Stimulated activated CD4-positive, alpha-beta T cell treated with anti-CD3 and anti-CD28 coated beads, TNF-alpha, amount 100 ng/mL, for 4 hours (primary cell): ENCODE data around the gene APBB1IP.

Experiments
- DNase-seq, 3 experiments: peaks; one replicate each; pipeline ENCODE4 v3.0.0-alpha.2; 2020; ENCODE audit warnings: low read depth in 3 of 3

APBB1IP gene

DNA sequence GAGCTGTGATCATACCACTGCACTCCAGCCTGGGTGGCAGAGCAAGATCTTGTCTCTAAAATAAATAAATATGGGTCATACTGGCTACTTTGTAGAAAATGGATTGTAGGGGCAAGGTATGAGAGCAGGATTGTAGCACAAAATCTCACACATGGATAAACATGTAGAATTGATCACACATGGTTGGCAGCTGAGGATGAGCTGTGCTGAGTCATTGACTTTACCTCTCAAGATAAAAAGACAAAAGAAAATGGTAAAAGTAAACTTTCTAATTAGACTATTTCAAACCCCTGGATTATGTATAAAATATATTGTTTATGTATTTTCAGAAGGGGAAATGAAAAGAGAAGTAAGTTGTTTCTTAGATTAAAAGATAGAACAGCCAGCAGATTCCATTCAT, 69.3 kb downstream of the APBB1IP start:
- no peak for DNase-seq

DNA sequence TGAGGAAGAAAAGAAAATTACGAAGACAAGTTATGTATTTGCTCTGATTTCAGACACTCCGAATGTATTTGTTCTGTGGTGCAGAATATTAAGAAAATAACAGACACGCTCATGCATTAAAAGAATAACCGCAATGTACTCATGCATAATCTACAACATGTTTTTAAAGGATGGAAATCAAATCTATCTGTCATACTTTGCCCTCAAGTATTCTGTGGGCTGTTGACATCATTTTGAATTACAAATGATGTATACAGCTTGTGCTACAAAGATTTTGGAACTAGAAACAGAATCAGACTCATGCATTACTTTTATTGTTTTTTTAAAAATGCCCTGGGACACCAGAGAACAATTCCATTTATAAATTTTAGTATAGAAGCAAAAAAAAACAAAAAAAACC, 69.9 kb downstream of the APBB1IP start:
- no peak for DNase-seq

DNA sequence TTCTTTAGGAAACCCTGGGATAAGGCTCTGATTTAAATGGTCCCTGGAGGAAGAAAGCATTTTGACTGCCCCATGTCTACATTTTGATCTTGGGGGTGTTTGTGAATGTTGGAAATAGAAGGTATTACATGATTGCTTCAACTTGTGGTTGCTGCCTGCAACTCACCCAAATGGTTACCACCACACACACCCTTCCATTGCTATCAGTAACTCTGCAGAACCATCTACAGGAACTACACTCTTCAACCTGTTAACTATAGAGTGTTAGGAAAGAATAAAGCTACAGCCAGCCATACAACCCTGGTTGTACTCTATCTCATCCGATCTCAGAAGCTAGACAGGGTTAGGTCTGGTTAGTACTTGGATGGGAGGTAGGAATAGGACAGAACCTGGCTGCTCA, 71.2 kb downstream of the APBB1IP start:
- DNase-seq: no peak

DNA sequence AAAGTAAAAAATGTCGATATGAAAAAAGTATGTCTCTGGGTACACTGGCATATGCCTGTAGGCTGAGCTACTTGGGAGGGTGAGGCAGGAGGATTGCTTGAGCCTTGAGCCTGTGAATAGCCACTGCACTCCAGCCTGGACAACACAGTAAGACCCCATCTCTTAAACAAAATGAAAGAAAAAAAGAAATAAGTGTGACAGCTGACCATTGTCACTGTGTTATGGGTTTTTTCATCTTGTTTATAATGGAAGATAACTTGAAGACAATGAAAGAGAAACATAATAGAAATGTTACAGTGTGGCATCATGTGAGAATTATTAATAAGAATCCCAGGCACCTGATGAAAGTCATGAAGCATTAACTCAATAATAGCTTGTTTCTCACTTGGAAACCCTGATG, 75.0 kb downstream of the APBB1IP start:
- no peak for DNase-seq

DNA sequence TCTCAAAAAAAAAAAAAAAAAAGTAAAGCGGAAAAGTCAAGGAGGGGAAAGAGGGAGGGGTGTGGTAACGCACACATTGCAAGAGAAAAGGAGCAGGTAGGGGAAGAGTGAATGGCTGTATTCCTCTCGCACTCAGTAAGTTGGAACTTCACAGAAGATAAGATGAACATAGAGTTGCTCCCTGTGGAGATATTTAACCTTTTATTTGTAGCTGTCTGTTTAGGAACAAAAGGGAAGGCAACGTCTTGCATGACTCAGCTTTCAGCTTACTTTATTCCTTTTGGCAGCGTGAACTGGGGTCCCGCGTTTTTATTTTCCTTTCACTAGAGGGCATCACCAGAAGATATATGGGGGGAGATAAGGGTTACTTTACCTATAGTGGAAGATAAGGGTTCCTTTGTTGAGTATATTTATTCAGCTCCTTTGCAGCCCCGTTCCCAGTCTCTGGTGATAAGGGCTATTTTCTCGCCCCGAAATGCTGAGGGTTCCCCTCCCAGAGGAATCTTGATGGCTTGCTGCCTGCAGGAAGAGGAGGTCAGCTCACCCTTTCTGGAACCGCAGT, 78.5 kb downstream of the APBB1IP start:
- no peak for DNase-seq

DNA sequence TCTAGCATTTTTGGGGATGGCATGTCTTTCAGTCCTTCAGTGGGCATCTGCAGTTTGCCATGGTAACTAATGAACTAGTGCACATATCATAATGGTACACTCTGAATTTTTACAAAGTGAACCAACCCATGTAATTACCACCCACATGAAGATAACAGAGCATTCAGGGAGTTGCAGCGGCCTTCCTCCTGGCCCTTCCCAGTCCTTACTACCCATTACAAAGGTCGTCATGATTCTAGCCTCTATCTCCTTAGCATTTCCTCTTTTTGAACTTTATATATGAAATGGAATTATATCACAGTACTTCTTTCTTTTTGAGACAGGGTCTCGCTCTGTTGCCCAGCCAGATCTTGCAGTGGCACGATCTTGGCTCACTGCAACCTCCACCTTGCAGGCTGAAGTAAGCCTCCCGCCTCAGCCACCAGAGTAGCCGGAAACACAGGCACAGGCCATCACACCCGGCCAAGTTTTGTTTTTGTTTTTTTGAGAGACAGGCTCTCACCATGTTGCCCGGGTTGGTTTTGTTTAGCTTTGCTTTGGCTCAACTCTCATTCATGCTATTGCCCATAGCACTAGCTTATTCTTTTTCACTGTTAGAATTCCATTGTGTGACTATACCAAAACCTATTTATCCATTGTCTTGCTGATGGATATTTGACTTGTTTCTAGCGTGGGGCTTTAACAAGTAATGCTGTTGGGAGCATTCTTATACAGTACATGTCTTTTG, 79.2 kb downstream of the APBB1IP start:
- DNase-seq: no peak

DNA sequence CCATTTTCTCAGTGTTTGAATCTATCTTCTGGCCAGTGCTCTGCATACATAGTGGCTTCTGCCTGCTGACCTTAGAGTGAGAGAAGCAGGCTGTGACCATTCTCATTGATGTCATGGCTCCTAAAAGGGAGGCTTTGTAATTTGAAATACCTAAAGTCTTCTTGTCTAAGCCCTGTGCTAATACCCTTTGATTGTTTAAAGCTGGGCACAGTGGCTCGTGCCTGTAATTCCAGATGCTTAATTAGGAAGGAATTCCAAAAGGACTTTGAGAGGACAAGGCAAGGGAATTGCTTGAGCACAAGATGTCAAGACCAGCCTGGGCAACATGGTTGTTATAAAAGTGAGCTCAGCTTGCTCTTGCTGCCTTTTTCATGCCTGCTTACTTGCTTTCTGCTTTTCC, 81.7 kb downstream of the APBB1IP start:
- no peak for DNase-seq

DNA sequence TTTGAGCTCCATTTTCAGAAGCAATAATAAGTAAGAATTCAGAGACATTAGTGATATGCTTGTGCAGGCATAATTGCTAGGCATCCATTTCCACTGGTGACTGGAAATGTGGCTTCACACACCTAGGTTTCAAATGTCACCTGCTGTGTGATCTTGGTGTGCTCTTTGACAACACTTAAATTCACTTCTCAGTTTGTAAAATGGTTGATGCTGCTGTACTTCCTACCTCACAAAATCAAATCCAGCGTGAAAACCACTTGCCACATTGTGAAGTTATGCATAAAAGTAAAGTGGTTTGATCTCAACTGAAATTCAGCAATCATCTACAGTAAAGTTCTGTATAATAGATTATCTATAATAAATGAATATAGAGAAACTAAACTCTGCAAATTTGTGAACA, 82.4 kb downstream of the APBB1IP start:
- no peak for DNase-seq

DNA sequence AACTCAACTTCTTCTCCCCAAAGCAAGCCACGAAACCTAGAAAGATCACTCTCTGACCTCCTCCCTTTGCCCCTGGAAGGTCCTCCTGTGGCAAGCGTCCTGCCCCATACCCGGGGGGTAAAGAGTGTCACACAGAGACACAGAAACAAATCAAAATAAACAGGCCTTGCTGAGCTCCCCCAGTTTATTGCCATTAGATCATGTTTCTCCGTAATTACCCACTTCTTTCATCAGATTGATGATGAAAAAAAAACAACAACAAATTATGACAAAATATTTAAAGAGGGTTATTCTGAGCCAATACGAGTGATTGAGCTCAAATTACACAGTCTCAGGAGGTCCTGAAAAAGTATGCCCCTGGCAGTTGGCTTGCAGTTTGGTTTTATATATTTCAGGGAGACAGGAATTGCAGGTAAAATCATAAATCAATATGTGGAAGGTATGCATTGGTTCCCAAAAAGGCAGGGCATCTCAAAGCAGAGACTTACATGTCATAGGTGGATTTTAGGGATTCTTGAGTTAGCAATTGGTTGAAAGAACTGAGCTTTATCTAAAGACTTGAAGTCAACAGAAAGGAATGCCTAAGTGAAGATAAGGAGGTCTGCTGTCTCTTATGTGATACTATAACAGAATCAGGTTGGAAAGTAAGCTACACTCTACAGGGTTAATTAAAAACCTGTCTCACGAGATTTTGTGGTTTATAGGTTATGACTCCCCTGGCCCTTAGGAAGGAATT, 86.2 kb downstream of the APBB1IP start:
- DNase-seq: no peak

DNA sequence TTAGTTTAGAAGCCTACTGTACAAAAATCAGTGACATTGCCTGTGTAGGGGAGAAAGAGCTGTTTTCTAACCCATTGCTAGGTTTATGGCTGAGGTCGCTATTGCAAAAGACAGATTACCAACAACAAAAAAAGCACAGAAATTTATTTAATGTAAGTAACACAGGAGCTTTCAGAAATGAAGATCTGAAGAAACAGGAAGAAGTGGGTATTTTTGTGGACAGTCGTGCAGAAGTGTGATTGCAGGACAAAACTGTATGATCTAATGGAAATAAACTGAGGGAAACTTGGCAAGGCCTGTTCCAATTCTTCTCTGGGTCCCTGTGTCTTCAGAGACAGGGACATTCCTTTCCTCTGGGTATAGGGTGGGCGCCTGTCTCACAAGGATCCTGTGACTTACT, 87.4 kb downstream of the APBB1IP start:
- DNase-seq: no peak

DNA sequence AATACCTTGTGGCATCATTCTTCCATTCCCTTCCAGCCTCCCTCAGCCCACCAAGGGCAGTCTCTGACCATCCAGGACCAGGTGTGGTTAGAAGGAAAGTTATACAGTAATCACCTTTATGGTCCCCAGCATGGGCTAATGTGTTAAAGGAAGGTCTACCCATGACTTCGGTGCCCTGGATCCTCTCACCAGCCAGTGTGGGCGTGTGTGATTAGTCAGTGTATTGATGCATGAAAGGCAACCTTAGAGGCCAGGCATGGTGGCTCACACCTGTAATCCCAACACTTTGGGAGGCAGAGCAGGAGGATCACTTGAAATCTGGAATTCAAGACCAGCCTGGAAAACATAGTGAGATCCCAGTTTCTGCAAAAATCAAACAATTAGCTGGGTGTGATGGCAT, 88.9 kb downstream of the APBB1IP start:
- DNase-seq: peak in 1 of 3 experiments; percentile 11

DNA sequence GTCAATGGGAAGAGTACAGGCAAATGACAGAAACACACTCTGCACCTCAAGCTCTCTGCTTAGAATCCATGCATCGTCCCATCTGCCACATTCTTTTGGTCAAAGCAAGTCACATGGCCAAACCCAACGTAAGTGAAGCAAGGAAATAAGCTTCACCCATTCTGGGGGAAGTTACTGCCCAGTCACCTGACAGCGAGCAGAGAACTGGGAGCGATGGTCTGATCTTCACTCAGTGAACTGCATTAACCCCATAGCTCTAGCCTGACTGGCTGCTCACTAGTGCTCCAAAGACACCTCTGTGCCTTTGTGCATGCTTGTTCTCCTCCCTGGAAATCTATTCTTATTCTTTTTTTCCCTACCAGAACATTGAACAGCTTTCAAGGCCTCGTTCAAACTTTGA, 89.9 kb downstream of the APBB1IP start:
- DNase-seq: no peak

DNA sequence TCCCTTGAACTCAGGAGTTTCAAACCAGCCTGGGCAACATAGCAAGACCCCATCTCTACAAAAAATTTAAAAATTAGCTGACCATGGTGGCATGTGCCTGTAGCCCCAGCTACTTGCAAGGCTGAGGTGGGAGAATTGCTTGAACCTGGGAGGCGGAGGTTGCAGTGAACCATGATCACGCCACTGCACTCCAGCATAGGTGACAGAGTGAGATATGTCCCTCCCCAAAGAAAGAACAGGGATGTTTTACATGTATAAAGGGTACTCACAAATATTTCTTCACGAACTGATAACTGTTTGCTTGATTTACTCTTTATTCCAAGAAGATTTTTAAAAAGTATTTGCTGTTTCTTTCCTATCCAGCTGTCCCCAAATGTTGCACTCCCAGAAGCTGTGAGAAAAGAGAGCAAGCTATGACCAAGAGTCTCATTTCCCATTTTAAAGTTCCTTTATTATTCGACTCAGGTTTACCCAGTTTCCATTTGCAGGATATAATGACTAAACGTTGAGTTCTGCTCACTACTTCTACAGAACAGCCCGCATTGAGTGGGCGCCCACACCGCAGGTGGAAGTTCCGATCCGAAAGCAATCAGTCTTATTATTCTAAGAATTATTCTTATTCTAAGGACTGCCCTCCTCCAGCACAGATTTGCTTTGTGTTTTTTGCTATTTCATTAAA, 90.7 kb downstream of the APBB1IP start:
- DNase-seq: no peak

DNA sequence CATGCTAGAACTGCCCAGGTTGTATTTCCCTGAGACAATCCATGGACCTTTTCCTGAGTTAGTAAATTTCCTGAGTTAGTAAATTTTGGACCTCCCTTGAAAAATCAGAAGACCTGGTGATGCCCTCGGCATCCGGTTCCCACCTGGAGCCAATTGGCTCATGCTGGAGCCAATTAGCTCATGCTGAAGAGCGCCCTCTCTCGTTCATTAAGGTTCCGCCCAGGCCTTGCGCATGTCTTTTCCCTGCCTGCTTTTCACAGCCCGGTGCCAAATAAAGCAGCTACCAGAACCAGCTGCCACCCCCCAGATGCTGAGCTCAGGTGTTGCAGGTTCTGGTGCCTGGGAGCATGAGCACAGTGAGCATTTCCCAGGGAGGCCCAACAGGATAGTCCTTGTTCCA, 96.2 kb downstream of the APBB1IP start:
- DNase-seq: no peak

DNA sequence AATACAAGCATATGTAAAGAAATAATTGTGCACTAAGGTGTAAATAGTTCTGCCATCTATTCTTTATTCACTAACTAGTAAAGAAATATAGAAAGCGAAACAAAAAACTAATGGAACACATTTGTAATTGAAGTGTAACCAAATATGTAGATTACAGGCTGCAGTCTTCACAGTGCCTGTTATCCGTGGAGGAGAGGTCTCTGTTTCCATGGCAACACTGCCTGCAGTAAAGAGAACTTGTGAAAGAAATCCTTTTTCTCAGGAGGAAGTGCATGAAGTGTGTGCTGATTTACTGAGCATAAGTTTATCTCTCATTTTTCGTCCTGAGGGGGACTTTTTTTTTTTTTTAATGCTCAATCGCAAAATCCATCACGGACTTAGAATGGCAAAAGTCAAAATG, 102.5 kb downstream of the APBB1IP start:
- DNase-seq: no peak

DNA sequence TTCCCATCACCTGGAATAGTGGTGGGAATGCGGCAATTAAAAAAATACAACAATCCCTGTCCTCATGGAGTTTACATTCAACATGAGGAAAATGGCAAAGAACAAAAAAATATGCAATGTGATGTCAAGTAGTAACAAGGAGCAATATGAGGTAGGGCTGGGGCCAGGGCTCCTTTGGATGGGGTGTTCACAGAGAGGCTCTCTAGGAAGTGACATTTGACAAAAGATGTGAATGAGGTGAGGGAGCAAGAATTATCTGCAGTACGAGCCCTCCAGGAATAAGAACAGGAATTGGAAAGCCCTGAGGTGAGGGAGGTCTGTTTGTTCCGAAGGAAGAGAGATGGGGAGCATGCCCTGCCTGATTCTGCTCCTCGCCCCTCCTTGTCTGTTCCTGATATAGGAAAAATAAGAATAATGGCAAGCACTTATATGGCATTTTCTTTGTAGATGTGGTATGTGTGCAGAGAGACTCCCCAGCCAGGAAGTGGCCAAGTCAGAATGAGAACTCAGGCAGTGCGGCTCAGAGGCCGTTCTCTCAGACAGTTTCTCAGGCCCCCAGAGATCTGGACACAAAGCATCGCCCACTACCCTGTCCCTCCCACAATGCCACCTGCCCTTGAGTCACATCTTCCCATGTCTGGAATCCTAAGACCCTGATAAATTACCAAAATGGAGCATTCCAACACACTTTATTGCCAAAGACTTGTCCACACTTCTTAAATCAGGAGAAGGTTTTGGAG, 105.6 kb downstream of the APBB1IP start:
- DNase-seq: no peak

DNA sequence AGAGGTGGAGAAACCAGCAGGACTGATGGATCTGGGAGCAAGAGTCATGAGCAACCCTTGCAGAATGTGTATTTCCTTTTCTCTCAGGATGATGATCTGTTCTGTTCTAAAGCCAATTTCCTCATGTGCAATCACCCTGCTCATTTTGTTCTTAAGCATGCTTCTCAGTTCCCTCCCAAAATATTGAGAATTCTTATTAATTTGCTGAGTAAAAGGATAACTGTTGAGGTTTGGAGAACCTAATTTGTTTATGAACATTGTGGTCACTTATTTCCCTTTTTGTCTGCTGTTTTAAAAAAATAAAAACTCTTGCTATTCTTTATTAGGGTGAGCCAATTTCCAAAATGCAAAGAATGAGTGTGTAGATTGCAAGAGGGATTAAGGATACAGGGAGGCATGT, 106.8 kb downstream of the APBB1IP start:
- no peak for DNase-seq

DNA sequence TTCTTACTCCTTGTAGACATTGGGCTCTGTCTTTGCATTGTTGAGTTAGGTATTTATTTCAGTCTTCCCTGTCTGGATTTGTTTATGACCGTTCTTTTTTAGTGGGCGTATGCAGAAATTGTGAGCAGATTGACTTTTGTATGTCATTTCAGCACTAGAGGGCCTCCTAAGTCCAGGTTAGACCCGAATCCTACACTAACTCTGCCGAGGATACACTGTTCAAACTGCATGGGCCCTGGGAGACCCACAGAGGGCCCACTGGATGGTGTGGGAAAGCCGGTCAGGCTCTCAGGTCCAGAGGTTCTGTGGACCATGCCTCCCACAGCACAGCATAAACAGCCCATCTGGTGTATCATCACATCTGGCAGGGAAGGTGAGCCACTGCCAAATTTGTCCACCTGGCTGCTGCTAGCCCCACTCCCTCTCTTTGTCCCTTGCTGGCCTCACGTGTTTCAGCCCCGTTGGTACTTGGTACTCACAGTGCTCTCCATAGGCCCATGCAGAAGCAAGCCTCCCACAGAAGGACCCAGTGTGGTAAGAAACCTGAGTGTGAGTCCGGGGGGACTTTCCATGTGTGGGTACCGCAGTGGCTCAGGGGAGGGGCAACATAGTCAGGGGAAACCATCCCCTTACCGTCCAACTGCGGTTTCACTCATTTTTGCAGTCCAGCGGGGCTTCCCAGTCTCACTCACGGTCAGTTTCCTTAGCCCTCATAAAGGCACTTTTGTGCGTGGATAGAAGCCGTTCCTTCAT, 112.8 kb downstream of the APBB1IP start:
- no peak for DNase-seq

DNA sequence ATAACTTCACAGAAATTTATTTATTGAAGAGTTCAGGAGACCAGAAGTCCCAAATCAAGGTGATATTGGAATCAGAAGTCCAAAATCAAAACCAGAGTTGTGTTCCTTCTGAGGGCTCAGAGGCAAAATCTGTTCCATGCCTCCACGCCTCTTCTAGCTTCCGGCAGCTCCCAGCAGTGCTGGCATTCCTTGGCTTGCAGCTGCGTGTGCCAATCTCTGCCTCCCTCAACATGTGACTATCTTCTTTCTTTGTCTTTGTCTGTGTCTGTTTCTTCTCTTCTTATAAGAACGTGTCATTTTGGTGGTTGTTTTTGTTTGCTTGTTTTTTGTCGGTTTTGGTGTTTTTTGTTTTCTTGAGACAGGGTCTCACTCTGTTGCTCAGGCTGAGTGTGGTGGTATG, 116.1 kb downstream of the APBB1IP start:
- no peak for DNase-seq

DNA sequence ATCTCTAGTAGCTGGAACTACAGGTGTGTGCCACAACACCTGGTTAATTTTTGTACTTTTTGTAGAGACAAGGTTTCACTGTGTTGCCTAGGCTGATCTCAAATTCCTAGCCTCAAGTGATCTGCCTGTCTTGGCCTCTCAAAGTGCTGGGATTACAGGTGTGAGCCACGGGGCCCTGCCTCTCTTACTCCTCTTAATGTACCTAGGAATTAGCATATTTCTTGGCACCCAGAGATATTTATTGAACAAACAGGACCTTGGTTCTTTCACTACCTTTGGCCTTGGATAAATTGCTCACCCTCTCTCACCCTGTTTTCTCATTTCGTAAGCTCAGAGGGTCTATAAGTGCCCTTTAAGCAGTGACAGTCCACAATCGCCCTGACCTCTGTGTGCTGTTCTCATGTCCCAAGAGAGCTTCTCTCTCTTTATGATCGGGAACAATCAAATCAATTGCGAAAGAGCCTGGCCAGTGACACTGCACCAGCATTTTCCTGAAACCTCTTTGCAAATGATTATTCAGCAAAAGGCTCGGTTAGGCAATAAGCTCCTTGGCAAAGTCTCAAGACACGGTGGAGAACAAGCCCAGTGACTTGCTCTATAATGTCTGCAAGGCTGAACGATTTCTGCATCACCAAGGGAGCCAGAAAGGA, 117.7 kb downstream of the APBB1IP start:
- no peak for DNase-seq
